GM23248 (cell line): ENCODE results near the gene SLC4A3. TPM values are rescaled to one million over a fixed set of nuclear protein-coding genes. Genes with fewer than 3 reads are reported as not detected.
A peak's percentile ranks its signal among the peaks of the same experiment; 100 is the strongest.

Experiments
- DNase-seq: peaks from one replicate; pipeline ENCODE4 v3.0.0-alpha.2; 2015
- H2AFZ ChIP-seq: fragments of 200-600 bp; sonication (generic); 2 replicates; pipeline ENCODE4 v1.6.1; 2016; ENCODE audit warnings: antibody characterized with exemption
- H3F3A ChIP-seq: fragments of 200-600 bp; sonication (generic); 2 replicates; pipeline ENCODE4 v1.6.1; 2016; ENCODE audit warnings: mild to moderate bottlenecking, antibody characterized with exemption, mixed run types; ENCODE audit not compliant: insufficient read depth
- H3K27ac ChIP-seq: fragments of 200-600 bp; sonication (generic); 2 replicates; pipeline ENCODE4 v1.5.1; 2016; ENCODE audit warnings: mild to moderate bottlenecking
- H3K27me3 ChIP-seq: fragments of 200-600 bp; sonication (generic); replicated peaks from 2 replicates; pipeline ENCODE4 v1.6.1; 2016; ENCODE audit warnings: mild to moderate bottlenecking; ENCODE audit not compliant: insufficient read depth
- H3K36me3 ChIP-seq: fragments of 200-600 bp; sonication (generic); 2 replicates; pipeline ENCODE4 v1.6.1; 2016; ENCODE audit warnings: low read depth, mild to moderate bottlenecking
- H3K4me1 ChIP-seq: fragments of 200-600 bp; sonication (generic); 2 replicates; pipeline ENCODE4 v1.6.1; 2016; ENCODE audit warnings: mild to moderate bottlenecking; ENCODE audit not compliant: insufficient read depth
- H3K4me2 ChIP-seq: fragments of 200-600 bp; sonication (generic); one replicate; pipeline ENCODE4 v1.6.1; 2016; ENCODE audit warnings: mild to moderate bottlenecking; ENCODE audit not compliant: unreplicated experiment
- H3K4me3 ChIP-seq: fragments of 200-600 bp; sonication (generic); 2 replicates; pipeline ENCODE4 v1.5.1; 2016; ENCODE audit warnings: mild to moderate bottlenecking
- H3K79me2 ChIP-seq: fragments of 200-600 bp; sonication (generic); 2 replicates; pipeline ENCODE4 v1.6.1; 2016; ENCODE audit warnings: mild to moderate bottlenecking; ENCODE audit not compliant: insufficient read depth
- H3K9ac ChIP-seq: fragments of 200-600 bp; sonication (generic); 2 replicates; pipeline ENCODE4 v1.6.1; 2016; ENCODE audit warnings: mild to moderate bottlenecking
- H3K9me2 ChIP-seq: fragments of 200-600 bp; sonication (generic); 2 replicates; pipeline ENCODE4 v1.6.1; 2016; ENCODE audit warnings: mixed run types, mild to moderate bottlenecking, moderate library complexity; ENCODE audit not compliant: insufficient read depth
- H3K9me3 ChIP-seq: fragments of 200-600 bp; sonication (generic); one replicate; pipeline ENCODE4 v1.6.1; 2017; ENCODE audit warnings: low read depth
- H4K20me1 ChIP-seq: fragments of 200-600 bp; sonication (generic); 2 replicates; pipeline ENCODE4 v1.6.0; 2016; ENCODE audit not compliant: insufficient read depth
- EZH2 ChIP-seq: fragments of 200-600 bp; sonication (generic); IDR thresholded peaks from 2 replicates; pipeline ENCODE4 v1.6.1; 2018; ENCODE audit warnings: antibody characterized with exemption, mild to moderate bottlenecking; ENCODE audit not compliant: insufficient read depth, poor library complexity, severe bottlenecking
- EZH2phosphoT487 ChIP-seq: fragments of 200-600 bp; sonication (generic); IDR thresholded peaks from 2 replicates; pipeline ENCODE4 v1.6.1; 2018; ENCODE audit warnings: antibody characterized with exemption, moderate library complexity, mild to moderate bottlenecking, low read depth; ENCODE audit not compliant: insufficient read depth
- WGBS, 2 experiments: methylation state at CpG; one replicate each; pipeline ENCODE4 v1.1.6; 2015 to 2017; ENCODE audit warnings: low lambda C conversion rate in 2 of 2, low coverage in 1 of 2; ENCODE audit errors: missing lambda C conversion rate in 2 of 2; 5-methylcytosine and 5-hydroxymethylcytosine counted together
- in situ Hi-C: fragments of 300-500 bp; cut with MboI; formaldehyde crosslinking; loops from 2 replicates; pipeline ENCODE4 v1.15.0; 2020
- polyA plus RNA-seq: library from polyadenylated mRNA; unstranded; fragments of >200 nt; fragmentation: Nextera tagmentation; extraction: Ambion mirVana; gene quantifications from 2 replicates; pipeline ENCODE4 v1.2.1, GENCODE V29; 2016
- total RNA-seq: library from RNA; depleted of rRNA; stranded (reverse); fragments of >200 nt; shearing (Covaris generic); gene quantifications from 2 replicates; pipeline ENCODE4 v1.2.3, GENCODE V29; 2014

The SLC4A3 gene
- total and polyA plus RNA-seq, 2 experiments from 2014 or later: 0.54 to 0.79 TPM

DNA sequence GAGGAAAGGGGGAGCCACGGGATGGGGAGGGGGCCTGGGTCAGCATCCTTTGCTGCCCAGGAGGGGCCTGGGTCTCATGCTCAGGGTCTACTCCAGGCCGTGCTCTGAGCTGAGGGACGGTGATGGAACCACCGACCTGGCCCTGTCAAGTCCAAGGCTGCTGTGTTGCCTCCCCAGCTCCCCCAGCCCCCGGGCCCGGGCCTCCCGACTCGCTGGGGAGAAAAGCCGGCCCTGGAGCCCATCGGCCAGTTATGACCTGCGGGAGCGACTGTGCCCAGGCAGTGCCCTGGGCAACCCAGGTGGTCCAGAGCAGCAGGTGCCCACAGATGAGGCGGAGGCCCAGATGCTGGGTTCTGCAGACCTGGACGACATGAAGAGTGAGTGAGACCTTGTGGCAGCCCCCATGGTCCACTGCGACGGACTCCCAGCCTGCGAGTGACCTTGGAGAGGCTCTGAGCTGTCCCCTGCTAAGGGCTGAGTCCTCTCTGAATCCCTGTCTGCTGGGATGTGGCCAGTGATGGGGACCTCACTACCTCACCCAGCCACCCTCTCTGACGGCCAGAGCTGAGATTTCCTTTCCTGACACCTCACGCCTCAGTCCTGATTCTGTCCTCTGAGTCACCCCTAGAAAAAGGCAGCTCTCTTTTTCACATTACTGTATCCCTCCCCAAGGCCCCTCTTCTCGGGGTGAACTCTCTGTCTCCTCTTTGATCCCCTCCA, 2.7 kb downstream of the SLC4A3 start:
- Histone ChIP-seq H3K27ac (no peak overlapping the region), H3K9me2 (no peaks in the 10 kb centered on the region), H3K4me2 (no peak overlapping the region), H3K9ac (no peak overlapping the region), H4K20me1 (no peaks in the 10 kb centered on the region), H2AFZ (no peak overlapping the region), H3K4me1 (no peaks in the 10 kb centered on the region), H3K79me2 (no peaks in the 10 kb centered on the region), H3F3A (no peaks in the 10 kb centered on the region), H3K36me3 (no peaks in the 10 kb centered on the region), H3K27me3 (peaks cover 4% of the 10 kb centered on the region; the same call in 1 of the 2 replicates), H3K9me3 (no peaks in the 10 kb centered on the region), H3K4me3 (no peak overlapping the region)
- WGBS, 2 experiments: 82 to 85% methylated on average over 10 to 20 of the region's 20 CpGs
- DNase-seq: peak; percentile 39
- TF ChIP-seq EZH2 (no peak), EZH2phosphoT487 (no peak)
- in situ Hi-C loops: no loop called here

DNA sequence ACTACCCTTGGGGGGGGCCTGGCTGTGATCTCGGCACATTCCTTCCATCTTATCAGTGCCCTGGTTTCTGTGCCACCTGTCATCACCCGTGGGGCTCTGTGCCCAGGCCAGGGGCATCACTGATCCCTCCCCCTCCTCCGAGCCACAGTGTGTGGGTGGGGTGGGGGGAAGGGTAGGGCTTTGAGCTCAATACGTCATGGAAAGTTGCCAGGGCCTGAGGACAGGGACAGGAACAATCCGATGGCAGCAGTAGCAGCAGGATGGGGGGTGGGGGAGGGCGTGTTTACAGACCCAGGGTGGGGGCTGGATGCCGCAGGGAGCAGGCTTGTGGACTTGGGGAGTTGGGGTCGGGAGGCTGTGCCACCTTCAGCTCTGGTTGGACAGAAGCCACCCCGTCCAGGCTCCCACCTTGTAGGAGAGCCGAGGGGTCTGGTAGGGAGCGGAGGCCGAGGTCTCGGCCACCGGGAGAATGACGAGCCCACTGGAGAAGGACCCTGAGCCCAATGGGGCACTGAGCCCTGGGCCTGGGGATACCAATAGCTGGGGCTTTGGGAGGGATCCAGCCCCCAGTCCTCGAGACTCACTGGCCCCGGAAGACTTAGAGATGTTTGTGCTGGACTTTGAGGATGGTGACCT, 3.5 kb downstream of the SLC4A3 start:
- WGBS, 2 experiments: 72 to 81% methylated on average over 14 to 17 of the region's 17 CpGs
- H3K36me3 ChIP-seq: no peaks in the 10 kb centered on the region
- no peaks in the 10 kb centered on the region for H3K4me1 ChIP-seq
- no peak for DNase-seq
- H3F3A ChIP-seq: no peaks in the 10 kb centered on the region
- no peaks in the 10 kb centered on the region for H3K9me2 ChIP-seq
- no peak overlapping the region for H3K9ac ChIP-seq
- TF ChIP-seq EZH2phosphoT487 (no peak), EZH2 (no peak)
- no peak overlapping the region for H2AFZ ChIP-seq
- no peak overlapping the region for H3K27ac ChIP-seq
- no peaks in the 10 kb centered on the region for H4K20me1 ChIP-seq
- H3K4me2 ChIP-seq: no peak overlapping the region
- H3K4me3 ChIP-seq: no peak overlapping the region
- H3K9me3 ChIP-seq: no peaks in the 10 kb centered on the region
- peaks cover 4% of the 10 kb centered on the region; the same call in 1 of the 2 replicates for H3K27me3 ChIP-seq
- in situ Hi-C loops: no loop called here
- no peaks in the 10 kb centered on the region for H3K79me2 ChIP-seq

DNA sequence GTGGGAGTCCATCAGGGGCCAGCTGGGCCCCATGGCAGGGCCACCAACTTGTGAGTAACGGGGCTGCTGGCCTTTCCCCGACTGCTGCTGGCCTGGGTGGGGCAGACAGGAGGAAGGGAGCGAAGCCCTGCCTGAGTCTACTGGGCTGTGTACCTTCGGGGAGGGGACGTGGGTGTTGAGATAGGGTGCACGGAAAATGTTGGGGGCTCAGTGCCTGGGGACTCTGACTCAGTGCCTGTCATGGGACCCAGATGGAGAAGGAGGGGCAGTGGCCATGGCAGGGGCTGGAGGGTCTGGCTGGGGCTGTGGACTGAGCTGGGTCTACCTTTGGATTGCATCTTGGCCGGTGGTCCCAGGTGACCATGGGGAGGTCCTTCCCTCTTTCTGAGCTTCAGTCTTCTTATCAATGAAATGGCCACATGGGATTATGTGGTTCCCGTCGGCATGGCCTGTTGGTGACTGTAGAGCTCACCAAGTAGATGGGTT, 4.0 kb downstream of the SLC4A3 start:
- H2AFZ ChIP-seq: no peak overlapping the region
- no peak overlapping the region for H3K9ac ChIP-seq
- no peaks in the 10 kb centered on the region for H3K9me2 ChIP-seq
- H3K27me3 ChIP-seq: peaks cover 4% of the 10 kb centered on the region; the same call in 1 of the 2 replicates
- H3F3A ChIP-seq: no peaks in the 10 kb centered on the region
- H3K79me2 ChIP-seq: no peaks in the 10 kb centered on the region
- in situ Hi-C loops: no loop called here
- H3K27ac ChIP-seq: no peak overlapping the region
- TF ChIP-seq EZH2 (no peak), EZH2phosphoT487 (no peak)
- H3K36me3 ChIP-seq: no peaks in the 10 kb centered on the region
- H3K4me1 ChIP-seq: no peaks in the 10 kb centered on the region
- H3K4me2 ChIP-seq: no peak overlapping the region
- 75 to 80% methylated on average over 8 to 9 of the region's 9 CpGs for WGBS, 2 experiments
- H4K20me1 ChIP-seq: no peaks in the 10 kb centered on the region
- no peak for DNase-seq
- H3K4me3 ChIP-seq: no peak overlapping the region
- H3K9me3 ChIP-seq: no peaks in the 10 kb centered on the region

DNA sequence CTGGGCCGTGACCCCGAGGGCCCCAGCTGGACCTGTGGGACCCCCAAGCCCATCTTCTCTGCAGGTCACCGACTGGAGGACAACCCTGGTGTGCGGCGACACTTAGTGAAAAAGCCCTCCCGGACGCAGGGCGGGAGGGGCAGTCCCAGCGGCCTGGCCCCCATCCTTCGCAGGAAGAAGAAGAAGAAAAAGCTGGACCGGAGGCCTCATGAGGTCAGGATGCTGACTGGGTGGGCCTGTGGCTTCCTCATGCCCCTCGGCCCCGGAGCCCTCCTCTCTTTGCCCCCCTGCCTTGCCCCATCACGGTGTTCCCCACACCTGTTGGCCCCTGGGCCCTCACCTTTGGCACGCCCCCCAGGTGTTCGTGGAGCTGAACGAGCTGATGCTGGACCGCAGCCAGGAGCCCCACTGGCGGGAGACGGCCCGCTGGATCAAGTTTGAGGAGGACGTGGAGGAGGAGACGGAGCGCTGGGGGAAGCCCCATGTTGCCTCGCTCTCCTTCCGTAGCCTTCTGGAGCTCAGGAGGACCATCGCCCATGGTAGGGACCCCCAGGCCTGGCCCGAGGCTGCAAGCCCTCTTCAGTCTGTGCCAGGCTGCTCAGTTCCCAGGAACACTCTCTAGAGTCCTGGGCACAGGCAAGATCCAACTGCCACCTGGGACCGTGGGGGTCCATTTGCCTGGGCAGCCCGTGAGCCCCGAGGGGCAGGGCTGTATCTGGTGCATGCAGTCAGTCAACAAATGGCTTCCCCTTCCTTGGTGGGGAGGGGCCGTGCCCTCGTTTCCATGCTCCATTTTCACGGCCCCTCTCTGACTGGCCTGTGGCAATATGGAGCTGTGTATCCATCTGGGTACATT, 4.7 kb downstream of the SLC4A3 start:
- Histone ChIP-seq H3F3A (no peaks in the 10 kb centered on the region), H3K4me3 (no peak overlapping the region), H3K9me2 (no peaks in the 10 kb centered on the region), H3K79me2 (no peaks in the 10 kb centered on the region), H3K27me3 (peaks cover under 1% of the 10 kb centered on the region; the same call in 1 of the 2 replicates), H3K36me3 (no peaks in the 10 kb centered on the region), H4K20me1 (no peaks in the 10 kb centered on the region), H2AFZ (no peak overlapping the region), H3K27ac (no peak overlapping the region), H3K4me1 (no peaks in the 10 kb centered on the region), H3K9me3 (no peaks in the 10 kb centered on the region), H3K4me2 (no peak overlapping the region), H3K9ac (no peak overlapping the region)
- no peak for TF ChIP-seq EZH2
- TF ChIP-seq EZH2phosphoT487: no peak
- no peak for DNase-seq
- WGBS, 2 experiments: 83 to 84% methylated on average over 22 to 34 of the region's 34 CpGs
- in situ Hi-C loops: no loop called here
